OCI-LY7 (cell line): Measurements from ENCODE around the gene AUTS2. TPM values are rescaled to one million over a fixed set of nuclear protein-coding genes. Genes with fewer than 3 reads are reported as not detected.

Experiments used
- BruUV-seq: library from RNA; stranded (reverse); fragments of 400-500 nt; replicated peaks from 2 replicates; lab custom pipeline; 2021; lab: Mats Ljungman, UMichigan
- CTCF ChIA-PET: fragments of 300-600 bp; sonication (Branson Sonifier 250); formaldehyde crosslinking; loops from one replicate; lab custom pipeline; 2022; ENCODE audit warnings: antibody characterized with exemption; ENCODE audit not compliant: unreplicated experiment; lab: Charles Lee
- POLR2A ChIA-PET: fragments of 300-600 bp; sonication (Branson Sonifier 250); formaldehyde crosslinking; loops from one replicate; lab custom pipeline; 2022; ENCODE audit warnings: antibody characterized with exemption; lab: Charles Lee
- DNase-seq: peaks from one replicate; pipeline ENCODE4 v3.0.0-alpha.2; 2015; ENCODE audit warnings: low spot score
- H2AFZ ChIP-seq: fragments of 200-600 bp; sonication (generic), shearing (Covaris generic); 2 replicates; pipeline ENCODE4 v1.6.1; 2014; ENCODE audit warnings: mild to moderate bottlenecking, antibody characterized with exemption, low read length, moderate library complexity
- H3K27ac ChIP-seq: fragments of 200-600 bp; sonication (generic); 2 replicates; pipeline ENCODE4 v1.5.1; 2014; ENCODE audit warnings: mixed run types, low read depth, mild to moderate bottlenecking, moderate library complexity, low read length, inconsistent platforms; ENCODE audit not compliant: poor library complexity, severe bottlenecking
- H3K36me3 ChIP-seq: fragments of 200-600 bp; sonication (generic); 2 replicates; pipeline ENCODE4 v1.6.1; 2014; ENCODE audit warnings: mild to moderate bottlenecking, antibody characterized with exemption, low read length, moderate library complexity, mixed read lengths; ENCODE audit not compliant: insufficient read depth
- H3K4me1 ChIP-seq: fragments of 200-600 bp; sonication (generic); 2 replicates; pipeline ENCODE4 v1.5.1; 2014; ENCODE audit warnings: mild to moderate bottlenecking, low read length; ENCODE audit not compliant: insufficient read depth, poor library complexity, severe bottlenecking
- H3K4me2 ChIP-seq: fragments of 200-600 bp; sonication (generic); 2 replicates; pipeline ENCODE4 v1.6.1; 2014; ENCODE audit warnings: mild to moderate bottlenecking, low read length
- H3K4me3 ChIP-seq: fragments of 200-600 bp; sonication (generic); 2 replicates; pipeline ENCODE4 v1.5.1; 2014; ENCODE audit warnings: mild to moderate bottlenecking, low read depth, low read length; ENCODE audit not compliant: poor library complexity, severe bottlenecking
- H3K79me2 ChIP-seq: fragments of 200-600 bp; sonication (generic); 2 replicates; pipeline ENCODE4 v1.6.1; 2016; ENCODE audit warnings: low read depth, mild to moderate bottlenecking, low read length, moderate library complexity, mixed read lengths; ENCODE audit not compliant: insufficient read depth
- H3K9me2 ChIP-seq: fragments of 200-600 bp; sonication (generic); 2 replicates; pipeline ENCODE4 v1.6.1; 2016; ENCODE audit warnings: mild to moderate bottlenecking, low read length, mixed read lengths; ENCODE audit not compliant: insufficient read depth
- H3K9me3 ChIP-seq: fragments of 200-600 bp; sonication (generic); 2 replicates; pipeline ENCODE4 v1.6.1; 2014; ENCODE audit warnings: mild to moderate bottlenecking, mixed run types, low read length, mixed read lengths
- H4K20me1 ChIP-seq: fragments of 200-600 bp; sonication (generic); 2 replicates; pipeline ENCODE4 v1.6.1; 2014; ENCODE audit warnings: mild to moderate bottlenecking, antibody characterized with exemption, low read length, moderate library complexity, mixed read lengths; ENCODE audit not compliant: insufficient read depth
- EZH2phosphoT487 ChIP-seq: fragments of 200-600 bp; sonication (generic); IDR thresholded peaks from 2 replicates; pipeline ENCODE4 v1.6.1; 2018; ENCODE audit warnings: low read depth, borderline replicate concordance, mild to moderate bottlenecking, mixed run types, antibody characterized with exemption, low read length, moderate library complexity, mixed read lengths
- intact Hi-C: fragments of 100-400 bp; cut with micrococcal nuclease; formaldehyde crosslinking; loops from one replicate; pipeline ENCODE4 v1.10.0; 2022; ENCODE audit not compliant: unreplicated experiment
- total RNA-seq, 2 experiments: library from RNA; depleted of rRNA in 1 of 2; stranded (reverse); fragments of >200 nt in 1 of 2; shearing (Covaris generic) in 1 of 2; gene quantifications; 2 replicates each; pipeline ENCODE4 v1.2.3, GENCODE V29; 2014 to 2022
- TF ChIP-seq, protein P1 (sequence below): fragments of 200-600 bp; sonication (generic); conservative IDR thresholded peaks from 2 replicates; pipeline ENCODE4 v1.5.1; 2014; ENCODE audit warnings: mild to moderate bottlenecking, antibody characterized with exemption, low read length, moderate library complexity, mixed read lengths

The AUTS2 gene
- total RNA-seq, 2 experiments from 2014 or later = 37.9 to 78.5 TPM

DNA sequence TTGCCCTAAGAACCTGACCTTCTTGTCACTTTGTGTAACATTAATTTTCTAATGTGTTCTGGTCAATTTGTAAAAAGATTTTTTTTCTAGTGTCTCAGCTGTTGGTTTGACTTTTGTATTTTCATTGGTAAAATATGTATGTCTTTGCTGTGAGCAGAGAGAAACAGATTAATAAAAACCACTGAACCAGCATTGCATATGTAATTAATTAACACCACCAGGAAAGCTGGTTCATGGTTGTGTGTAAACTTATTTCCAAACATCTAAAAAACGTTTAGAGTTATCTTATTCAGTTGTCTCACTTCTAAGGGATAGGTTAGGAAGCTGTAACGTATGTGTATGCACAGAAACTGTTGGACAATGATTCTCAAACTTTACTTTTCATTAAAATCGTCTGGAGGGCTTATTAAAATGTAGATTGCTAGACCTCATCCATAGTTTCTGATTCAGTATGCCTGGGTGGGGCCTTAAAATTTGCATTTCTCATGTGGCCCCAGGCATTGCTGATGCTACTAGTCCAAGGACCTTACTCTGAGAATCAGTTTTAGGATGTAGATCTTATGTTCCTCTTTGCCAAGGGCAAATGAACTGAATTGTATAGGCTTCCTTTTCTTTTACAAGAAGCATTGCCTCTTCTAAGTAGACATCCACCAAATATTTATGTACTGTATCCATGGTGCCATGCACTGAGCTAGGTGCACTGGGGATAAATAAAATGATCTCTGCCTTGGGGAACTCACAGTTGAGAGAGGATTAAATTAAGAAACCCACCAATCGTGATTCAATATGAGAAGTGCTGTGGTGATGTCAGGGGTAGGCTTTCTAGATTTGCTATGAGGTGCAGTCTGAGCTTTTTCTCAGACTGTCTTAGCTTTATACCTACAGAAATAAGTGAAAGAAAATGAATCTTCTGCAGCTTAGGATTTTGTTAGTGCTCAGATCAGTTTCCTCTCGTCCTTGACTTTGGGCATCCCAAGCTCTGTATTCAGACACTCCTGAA is 98.7 kb downstream of the AUTS2 start:
- TSS peak; percentile 31 for BruUV-seq
- TF ChIP-seq, protein P1, sequence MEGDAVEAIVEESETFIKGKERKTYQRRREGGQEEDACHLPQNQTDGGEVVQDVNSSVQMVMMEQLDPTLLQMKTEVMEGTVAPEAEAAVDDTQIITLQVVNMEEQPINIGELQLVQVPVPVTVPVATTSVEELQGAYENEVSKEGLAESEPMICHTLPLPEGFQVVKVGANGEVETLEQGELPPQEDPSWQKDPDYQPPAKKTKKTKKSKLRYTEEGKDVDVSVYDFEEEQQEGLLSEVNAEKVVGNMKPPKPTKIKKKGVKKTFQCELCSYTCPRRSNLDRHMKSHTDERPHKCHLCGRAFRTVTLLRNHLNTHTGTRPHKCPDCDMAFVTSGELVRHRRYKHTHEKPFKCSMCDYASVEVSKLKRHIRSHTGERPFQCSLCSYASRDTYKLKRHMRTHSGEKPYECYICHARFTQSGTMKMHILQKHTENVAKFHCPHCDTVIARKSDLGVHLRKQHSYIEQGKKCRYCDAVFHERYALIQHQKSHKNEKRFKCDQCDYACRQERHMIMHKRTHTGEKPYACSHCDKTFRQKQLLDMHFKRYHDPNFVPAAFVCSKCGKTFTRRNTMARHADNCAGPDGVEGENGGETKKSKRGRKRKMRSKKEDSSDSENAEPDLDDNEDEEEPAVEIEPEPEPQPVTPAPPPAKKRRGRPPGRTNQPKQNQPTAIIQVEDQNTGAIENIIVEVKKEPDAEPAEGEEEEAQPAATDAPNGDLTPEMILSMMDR = no peak
- no peak for TF ChIP-seq EZH2phosphoT487
- H3K4me2 ChIP-seq = peak overlapping the region; percentile 86
- peaks cover 96% of the 10 kb centered on the region for H3K4me1 ChIP-seq
- no peaks in the 10 kb centered on the region for H3K36me3 ChIP-seq
- peak overlapping the region; percentile 58 for H3K4me3 ChIP-seq
- H3K79me2 ChIP-seq = peaks cover 88% of the 10 kb centered on the region
- H3K9me2 ChIP-seq = no peaks in the 10 kb centered on the region
- peak; percentile 59 for DNase-seq
- peak overlapping the region; percentile 7; the same call in 1 of the 2 replicates for H2AFZ ChIP-seq
- CTCF ChIA-PET = interaction anchor here (1.0 kb wide), 1 partner anchor 42 kb away, joined by 3 read pairs; no protein-coding TSS in a partner anchor
- H3K27ac ChIP-seq = peak overlapping the region; percentile 98
- POLR2A ChIA-PET = interaction anchor here (0.5 to 2.1 kb wide), 11 partner anchors 8 to 1027 kb away, joined by 3 to 8 read pairs (median 3); no protein-coding TSS in a partner anchor
- intact Hi-C loops = loop anchor here (1.0 to 10.0 kb wide), 10 partner anchors 42 to 998 kb away; partner anchors contain the start of gene AUTS2
- no peaks in the 10 kb centered on the region for H4K20me1 ChIP-seq
- H3K9me3 ChIP-seq = no peaks in the 10 kb centered on the region

DNA sequence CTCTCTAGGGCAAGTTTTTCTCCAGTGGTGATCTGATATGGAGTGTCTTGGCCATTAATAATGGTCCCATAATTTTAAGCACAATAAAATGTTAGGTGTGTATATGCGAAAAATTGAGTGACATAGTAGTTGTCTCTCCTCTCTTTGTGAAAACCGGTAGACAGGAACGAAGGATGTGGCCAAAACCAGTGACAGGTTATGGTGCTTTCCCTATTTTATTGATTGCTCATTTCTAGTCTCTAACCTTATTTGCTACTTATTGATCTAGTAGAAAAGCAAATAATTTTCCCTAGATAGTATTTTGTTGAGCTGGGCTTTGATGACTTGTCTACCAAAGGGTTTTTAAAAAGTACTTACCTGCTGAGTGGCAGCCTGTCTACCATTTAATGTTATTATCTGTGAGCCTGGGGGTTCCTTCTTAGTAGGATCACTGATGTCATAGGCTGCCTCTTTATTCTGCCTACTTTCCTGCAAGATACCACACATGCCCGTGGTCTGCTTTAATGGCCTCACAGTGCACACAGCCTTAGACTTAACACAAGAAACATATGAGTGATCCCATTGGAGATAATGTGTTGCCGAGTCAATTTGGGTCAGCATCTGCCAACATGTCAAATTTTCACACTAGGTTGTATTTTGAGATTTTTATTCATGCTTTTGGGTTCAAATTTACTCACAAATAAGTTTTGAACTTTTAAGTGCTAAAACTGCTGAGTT is 100.0 kb downstream of the AUTS2 start:
- peak overlapping the region; percentile 98 for H3K27ac ChIP-seq
- no peaks in the 10 kb centered on the region for H3K9me2 ChIP-seq
- CTCF ChIA-PET = no interaction called here
- peaks cover 96% of the 10 kb centered on the region for H3K4me1 ChIP-seq
- H3K79me2 ChIP-seq = peaks cover 94% of the 10 kb centered on the region
- POLR2A ChIA-PET = interaction anchor here (0.6 to 2.1 kb wide), 8 partner anchors 8 to 204 kb away, joined by 3 to 8 read pairs (median 4); no protein-coding TSS in a partner anchor
- BruUV-seq = no TSS peak
- no peak overlapping the region for H3K4me3 ChIP-seq
- no peak overlapping the region; the same call in 1 of the 2 replicates for H2AFZ ChIP-seq
- H3K9me3 ChIP-seq = no peaks in the 10 kb centered on the region
- 0 out of 2 replicates have a peak, but pooled peaks cover 4% of the 10 kb centered on the region for H4K20me1 ChIP-seq
- no peak for DNase-seq
- TF ChIP-seq, protein P1 = no peak
- TF ChIP-seq EZH2phosphoT487 = no peak
- H3K4me2 ChIP-seq = peak overlapping the region; percentile 86
- intact Hi-C loops = loop anchor here (5.0 to 10.0 kb wide), 5 partner anchors 59 to 997 kb away; no protein-coding TSS in a partner anchor
- no peaks in the 10 kb centered on the region for H3K36me3 ChIP-seq
